Suprapubic skin (tissue), 4 donors: ENCODE measurements around the gene LCN12. TPM values are rescaled to one million over a fixed set of nuclear protein-coding genes. Genes with fewer than 3 reads are reported as not detected.

Source experiments
- DNase-seq, 2 donors: peaks; one replicate each; pipeline ENCODE4 v3.0.0-alpha.2; 2019; ENCODE audit warnings: low spot score in 2 of 2
- H3K27ac ChIP-seq: fragments of 200-600 bp; sonication (generic); one replicate; pipeline ENCODE4 v1.5.1; 2019
- H3K27me3 ChIP-seq: fragments of 200-600 bp; sonication (generic); one replicate; pipeline ENCODE4 v1.5.1; 2019
- H3K36me3 ChIP-seq: fragments of 200-600 bp; sonication (generic); one replicate; pipeline ENCODE4 v1.5.1; 2019
- H3K4me1 ChIP-seq: fragments of 200-600 bp; sonication (generic); one replicate; pipeline ENCODE4 v1.5.1; 2019
- H3K4me3 ChIP-seq: fragments of 200-600 bp; sonication (generic); one replicate; pipeline ENCODE4 v1.5.1; 2019; ENCODE audit warnings: mild to moderate bottlenecking
- H3K9me3 ChIP-seq: fragments of 200-600 bp; sonication (generic); one replicate; pipeline ENCODE4 v1.5.1; 2019
- CTCF ChIP-seq, 2 donors: fragments of 200-600 bp in 1 of 2; fragments of 450-650 bp in 1 of 2; sonication (generic) in 1 of 2; IDR thresholded peaks; one replicate each; pipeline ENCODE4 v1.5.1; 2016 to 2019; ENCODE audit warnings: antibody characterized with exemption in 2 of 2, mild to moderate bottlenecking in 1 of 2, moderate library complexity in 1 of 2
- EP300 ChIP-seq: sonication (generic); formaldehyde crosslinking; IDR thresholded peaks from one replicate; pipeline ENCODE4 v1.6.1; 2017; ENCODE audit warnings: antibody characterized with exemption
- POLR2A ChIP-seq, 2 donors: fragments of 450-650 bp; IDR thresholded peaks; one replicate each; pipeline ENCODE4 v1.6.1; 2017; ENCODE audit warnings: antibody characterized with exemption in 2 of 2, mild to moderate bottlenecking in 2 of 2, moderate library complexity in 2 of 2
- POLR2AphosphoS5 ChIP-seq, 3 donors: sonication (generic); formaldehyde crosslinking; IDR thresholded peaks; one replicate each; pipeline ENCODE4 v1.6.1; 2017; ENCODE audit warnings: antibody characterized with exemption in 3 of 3
- WGBS: methylation state at CpG from one replicate; pipeline ENCODE4 v1.1.5; 2018; 5-methylcytosine and 5-hydroxymethylcytosine counted together
- total RNA-seq, 4 donors: library from RNA; depleted of rRNA; stranded (reverse); fragments of >200 nt; gene quantifications; one replicate each; pipeline ENCODE4 v1.1.0, GENCODE V29; 2016

Gene LCN12
- total RNA-seq, 4 donors from 2014 or later = 3.7 TPM; not detected in 3

GRCh38 chr9:136926749-136927148 is 25.3 kb upstream of the LCN12 start:
- Histone ChIP-seq H3K9me3 (no peaks in the 10 kb centered on the region), H3K27ac (no peak overlapping the region), H3K36me3 (peaks cover 43% of the 10 kb centered on the region), H3K4me1 (peaks cover 11% of the 10 kb centered on the region), H3K4me3 (no peak overlapping the region), H3K27me3 (no peaks in the 10 kb centered on the region)
- no peak for DNase-seq
- WGBS = 92% methylated on average over 10 of the region's 13 CpGs
- TF ChIP-seq EP300 (no peak), POLR2AphosphoS5 (IDR thresholded peaks at IDR 0.05) (no peak), POLR2A (IDR thresholded peaks at IDR 0.05) (no peak), CTCF (IDR thresholded peaks at IDR 0.05) (no peak)

DNA sequence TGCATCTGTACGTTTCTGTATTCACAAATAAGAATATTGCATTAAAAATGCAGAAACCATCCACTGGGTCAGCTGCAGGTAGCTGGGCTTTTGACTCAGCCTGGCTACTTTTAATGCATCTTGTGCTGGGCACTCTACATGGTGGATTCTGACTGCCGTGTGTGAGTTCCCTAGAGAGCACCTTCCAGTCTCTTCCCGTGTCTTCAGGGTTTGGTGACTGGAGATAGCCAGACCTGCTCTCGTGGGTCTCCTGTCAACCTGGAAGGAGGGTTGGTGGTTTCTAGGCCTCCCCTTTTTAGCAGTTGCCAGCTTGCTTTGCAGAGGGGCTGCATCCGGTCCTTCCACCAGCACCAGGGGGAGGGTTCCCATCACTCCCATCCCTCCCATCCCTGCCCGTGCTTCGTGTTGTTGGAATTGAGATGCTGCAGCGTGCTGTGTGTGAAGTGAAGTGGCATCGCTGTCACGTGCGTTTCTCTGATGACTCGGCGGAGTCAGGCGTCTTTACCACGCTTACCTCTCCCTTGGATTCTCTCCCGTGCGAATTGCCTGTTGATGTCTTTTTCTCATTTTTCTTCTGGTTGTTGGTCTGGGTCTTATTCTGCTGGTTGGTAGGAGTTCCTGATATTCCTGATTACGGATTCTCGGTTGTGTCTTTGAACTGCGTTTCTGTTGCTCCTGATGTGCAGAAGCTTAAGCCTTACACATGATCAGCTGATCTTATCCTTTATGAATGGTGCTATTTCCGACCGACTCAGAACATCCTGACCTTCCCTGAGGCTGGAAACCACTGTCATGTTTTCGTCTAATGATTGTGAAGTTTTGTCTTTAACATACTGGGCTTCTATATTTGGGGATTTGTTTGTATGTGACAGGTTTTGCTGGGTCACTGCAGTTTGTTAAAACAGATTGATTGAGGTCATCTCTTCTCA is 24.5 kb upstream of the LCN12 start:
- no peak for DNase-seq
- Histone ChIP-seq H3K4me1 (peaks cover 11% of the 10 kb centered on the region), H3K36me3 (peaks cover 38% of the 10 kb centered on the region), H3K9me3 (no peaks in the 10 kb centered on the region), H3K4me3 (no peak overlapping the region), H3K27me3 (no peaks in the 10 kb centered on the region), H3K27ac (no peak overlapping the region)
- TF ChIP-seq POLR2AphosphoS5 (IDR thresholded peaks at IDR 0.05) (no peak), EP300 (no peak), CTCF (IDR thresholded peaks at IDR 0.05) (no peak), POLR2A (IDR thresholded peaks at IDR 0.05) (no peak)
- WGBS = 75% methylated on average over 21 of the region's 23 CpGs

GRCh38 chr9:136928591-136928990 is 23.5 kb upstream of the LCN12 start:
- 89% methylated on average over 5 of the region's 9 CpGs for WGBS
- no peak for TF ChIP-seq POLR2A (IDR thresholded peaks at IDR 0.05)
- no peak for TF ChIP-seq EP300
- TF ChIP-seq CTCF (IDR thresholded peaks at IDR 0.05) = no peak
- no peak for TF ChIP-seq POLR2AphosphoS5 (IDR thresholded peaks at IDR 0.05)
- Histone ChIP-seq H3K4me3 (no peak overlapping the region), H3K4me1 (peaks cover 11% of the 10 kb centered on the region), H3K36me3 (peaks cover 37% of the 10 kb centered on the region), H3K27ac (no peak overlapping the region), H3K27me3 (no peaks in the 10 kb centered on the region), H3K9me3 (no peaks in the 10 kb centered on the region)
- DNase-seq = no peak

GRCh38 chr9:136930014-136930413 is 22.1 kb upstream of the LCN12 start:
- Histone ChIP-seq H3K36me3 (peaks cover 29% of the 10 kb centered on the region), H3K27me3 (no peaks in the 10 kb centered on the region), H3K9me3 (no peaks in the 10 kb centered on the region), H3K27ac (no peak overlapping the region), H3K4me1 (peaks cover 9% of the 10 kb centered on the region), H3K4me3 (no peak overlapping the region)
- no peak for DNase-seq
- 91% methylated on average over 4 of the region's 4 CpGs for WGBS
- no peak for TF ChIP-seq CTCF (IDR thresholded peaks at IDR 0.05)
- TF ChIP-seq POLR2AphosphoS5 (IDR thresholded peaks at IDR 0.05) = no peak

DNA sequence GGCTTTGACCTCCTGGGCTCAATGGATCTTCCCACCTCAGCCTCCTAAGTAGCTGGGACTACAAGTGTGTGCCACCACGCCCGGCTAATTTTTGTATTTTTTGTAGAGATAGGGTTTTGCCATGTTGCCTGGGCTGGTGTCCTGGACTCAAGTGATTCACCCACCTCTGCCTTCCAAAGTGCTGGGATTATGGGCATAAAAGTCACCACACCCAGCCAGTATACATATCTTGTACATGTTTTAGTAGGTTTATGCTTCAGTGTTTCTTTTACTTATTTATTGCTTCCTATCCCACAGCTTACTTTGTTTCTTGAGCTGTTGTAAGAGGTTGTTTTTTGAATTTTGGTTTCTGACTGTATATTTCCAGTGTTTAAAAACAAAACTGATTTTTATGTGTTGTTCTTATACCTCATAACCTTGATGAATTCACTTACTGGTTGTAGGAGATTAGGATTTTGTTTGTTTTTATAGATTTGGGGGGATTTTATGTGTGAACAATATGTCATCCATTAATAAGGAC is 20.4 kb upstream of the LCN12 start:
- WGBS = 75% methylated on average over 2 of the region's 2 CpGs
- H3K27ac ChIP-seq = no peak overlapping the region
- H3K9me3 ChIP-seq = no peaks in the 10 kb centered on the region
- no peak for DNase-seq
- H3K4me1 ChIP-seq = peaks cover 4% of the 10 kb centered on the region
- TF ChIP-seq EP300 = no peak
- TF ChIP-seq CTCF (IDR thresholded peaks at IDR 0.05) = no peak
- no peak for TF ChIP-seq POLR2AphosphoS5 (IDR thresholded peaks at IDR 0.05)
- TF ChIP-seq POLR2A (IDR thresholded peaks at IDR 0.05) = no peak
- H3K27me3 ChIP-seq = no peaks in the 10 kb centered on the region
- peaks cover 12% of the 10 kb centered on the region for H3K36me3 ChIP-seq
- H3K4me3 ChIP-seq = no peak overlapping the region
